HCT116 (cell line): Measurements from ENCODE around the gene SLC35F3.

Source experiments
- ATF3 ChIP-seq: IDR thresholded peaks from 2 replicates; pipeline ENCODE4 v1.6.1; 2012
- CTCF ChIP-seq, 3 experiments: fragments of 200-600 bp in 1 of 3; sonication (generic) in 1 of 3; IDR thresholded peaks in 2 of 3; conservative IDR thresholded peaks in 1 of 3; 2 replicates each; pipeline ENCODE4 v1.5.1; 2012 to 2017; ENCODE audit warnings: low read depth in 2 of 3, low read length in 2 of 3, antibody characterized with exemption in 1 of 3, borderline replicate concordance in 1 of 3, control low read depth in 1 of 3, mild to moderate bottlenecking in 1 of 3, mixed read lengths in 1 of 3, mixed run types in 1 of 3, moderate library complexity in 1 of 3; ENCODE audit not compliant: insufficient read depth in 1 of 3
- EZH2phosphoT487 ChIP-seq: fragments of 200-600 bp; IDR thresholded peaks from 2 replicates; pipeline ENCODE4 v1.6.1; 2018; ENCODE audit warnings: antibody characterized with exemption, borderline replicate concordance
- JUND ChIP-seq: IDR thresholded peaks from 2 replicates; pipeline ENCODE4 v1.6.1; 2012
- MAX ChIP-seq: IDR thresholded peaks from 2 replicates; pipeline ENCODE4 v1.6.1; 2012
- POLR2A ChIP-seq: IDR thresholded peaks from 2 replicates; pipeline ENCODE4 v1.7.0; 2011; ENCODE audit warnings: borderline replicate concordance; ENCODE audit not compliant: insufficient read depth, insufficient read length; ENCODE audit errors: extremely low read depth
- RAD21 ChIP-seq: IDR thresholded peaks from 2 replicates; pipeline ENCODE4 v1.6.1; 2012; ENCODE audit warnings: low read depth, mild to moderate bottlenecking
- REST ChIP-seq: IDR thresholded peaks from 2 replicates; pipeline ENCODE4 v1.6.1; 2012; ENCODE audit warnings: low read depth
- SIN3A ChIP-seq: IDR thresholded peaks from 2 replicates; pipeline ENCODE4 v1.6.1; 2012; ENCODE audit warnings: low read depth
- SP1 ChIP-seq: IDR thresholded peaks from 2 replicates; pipeline ENCODE4 v1.6.1; 2012; ENCODE audit warnings: low read depth
- TCF7L2 ChIP-seq: IDR thresholded peaks from 2 replicates; pipeline ENCODE4 v1.7.0; 2011; ENCODE audit warnings: borderline replicate concordance, inconsistent platforms; ENCODE audit not compliant: insufficient read depth, insufficient read length; ENCODE audit errors: extremely low read depth
- ZFX ChIP-seq: fragments of 450-650 bp; IDR thresholded peaks from 2 replicates; pipeline ENCODE4 v1.6.1; 2017

GRCh38 chr1:234288946-234289345 is 384.5 kb downstream of the SLC35F3 start:
- TF ChIP-seq REST (no peak), CTCF (IDR thresholded peaks at IDR 0.05 in 2 of 3, conservative IDR thresholded peaks at IDR 0.05 in 1 of 3; ENCODE audit: borderline replicate concordance in 1 of 3, insufficient read depth in 1 of 3, low read depth in 2 of 3, low read length in 2 of 3) (no peak), POLR2A (no peak), ATF3 (no peak), TCF7L2 (no peak), ZFX (no peak), RAD21 (no peak), EZH2phosphoT487 (no peak), JUND (no peak), SIN3A (no peak), MAX (no peak), SP1 (no peak)
